DMS79 (cell line): ENCODE results near the gene RBFOX2.
"Not testable (repeated sequence)": the region's sequence is repeated elsewhere in the genome, so short reads cannot be mapped to it uniquely, and the experiment has no call there.

Experiments used
- DNase-seq: peaks from one replicate; lab custom pipeline; 2025; lab: John Stamatoyannopoulos, UW

RBFOX2 gene

DNA sequence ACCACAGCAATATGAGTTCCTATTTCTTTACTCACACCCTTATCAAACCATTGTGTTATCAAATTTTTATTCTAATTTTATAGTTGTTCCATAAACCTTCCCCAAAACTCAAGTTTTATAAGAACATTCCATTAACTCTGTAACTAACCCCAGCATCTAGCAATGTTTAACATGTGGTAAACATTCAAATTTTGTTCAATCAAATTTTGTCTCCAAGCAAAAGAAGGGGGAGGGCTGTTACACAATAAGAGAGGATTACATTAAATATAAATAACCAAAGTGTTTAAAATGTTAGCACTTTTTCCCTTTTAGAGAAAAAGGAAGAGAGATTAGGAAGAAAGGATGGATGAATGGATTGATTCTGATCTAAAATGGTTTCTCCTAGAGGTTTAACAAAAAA, 20.5 kb downstream of the RBFOX2 start:
- DNase-seq = no peak

DNA sequence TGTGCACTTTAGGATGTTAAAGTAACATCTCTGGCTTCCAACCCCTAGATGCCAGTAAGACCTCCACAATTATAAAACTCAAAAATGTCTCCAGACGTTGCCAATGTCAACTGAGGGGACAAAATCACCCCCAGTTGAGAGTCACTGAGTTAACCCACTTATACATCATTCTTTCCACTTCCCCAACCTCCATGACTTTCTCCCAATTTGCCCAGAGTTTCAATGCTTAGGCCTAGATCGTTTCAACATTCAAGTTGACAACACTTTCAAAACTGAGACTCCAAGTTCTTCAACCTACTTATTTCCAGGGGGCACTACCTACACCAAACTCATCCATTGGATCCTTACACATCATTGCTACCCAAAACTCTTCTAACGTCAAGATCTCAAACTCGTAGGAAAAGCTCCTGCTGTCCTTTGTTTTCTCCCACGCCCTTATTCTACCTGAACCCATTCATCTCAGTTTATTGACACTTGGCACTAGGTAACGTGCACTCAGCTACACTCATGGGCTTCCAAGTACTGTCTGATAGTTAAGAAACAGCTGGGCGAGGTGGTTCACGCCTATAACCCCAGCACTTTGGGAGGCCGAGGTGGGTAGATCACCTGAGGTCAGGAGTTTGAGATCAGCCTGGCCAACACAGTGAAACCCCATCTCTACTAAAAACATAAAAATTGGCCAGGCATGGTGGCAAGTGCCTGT, 24.5 kb downstream of the RBFOX2 start:
- no peak for DNase-seq

DNA sequence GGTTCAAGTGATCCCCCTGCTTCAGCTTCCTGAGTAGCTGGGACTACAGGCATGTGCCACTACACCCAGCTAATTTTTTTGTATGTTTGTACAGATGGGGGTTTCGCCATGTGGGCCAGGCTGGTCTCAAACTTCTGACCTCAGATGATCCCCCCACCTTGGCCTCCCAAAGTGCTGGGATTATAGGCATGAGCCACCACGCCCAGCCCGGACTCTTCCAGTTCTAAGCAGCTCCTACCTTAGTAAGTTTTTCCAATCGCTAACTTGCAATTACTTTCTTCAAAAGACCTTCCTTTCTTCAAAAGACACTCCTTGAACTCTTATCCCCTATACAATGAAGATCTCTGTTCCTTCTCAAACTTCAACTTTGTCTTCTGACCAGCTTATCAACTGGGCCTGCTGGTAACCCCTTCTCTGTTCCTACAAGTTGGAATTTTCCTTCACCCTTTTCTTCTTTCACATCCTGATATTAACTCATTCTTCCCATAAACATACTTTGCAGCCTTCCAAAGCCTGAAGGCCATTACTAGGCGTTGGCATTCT, 25.8 kb downstream of the RBFOX2 start:
- DNase-seq = no peak

DNA sequence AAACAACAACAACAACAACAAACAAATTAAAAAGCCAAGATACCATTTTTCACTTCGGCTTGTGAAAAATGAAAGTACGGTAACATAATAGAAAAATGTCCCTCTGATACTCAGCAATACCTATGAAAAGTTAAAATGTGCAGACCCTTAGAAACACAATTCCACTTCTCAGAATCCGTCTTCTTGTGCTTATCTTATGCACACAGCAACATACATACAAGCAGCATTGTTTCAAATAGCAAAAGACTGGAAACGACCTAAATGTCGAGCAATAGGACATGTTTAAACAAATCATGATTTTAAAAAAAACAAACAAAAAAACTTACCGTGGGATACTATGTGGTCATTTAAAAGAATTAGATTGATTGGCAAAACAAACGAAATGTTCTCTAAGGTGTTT, 26.5 kb downstream of the RBFOX2 start:
- no peak for DNase-seq

DNA sequence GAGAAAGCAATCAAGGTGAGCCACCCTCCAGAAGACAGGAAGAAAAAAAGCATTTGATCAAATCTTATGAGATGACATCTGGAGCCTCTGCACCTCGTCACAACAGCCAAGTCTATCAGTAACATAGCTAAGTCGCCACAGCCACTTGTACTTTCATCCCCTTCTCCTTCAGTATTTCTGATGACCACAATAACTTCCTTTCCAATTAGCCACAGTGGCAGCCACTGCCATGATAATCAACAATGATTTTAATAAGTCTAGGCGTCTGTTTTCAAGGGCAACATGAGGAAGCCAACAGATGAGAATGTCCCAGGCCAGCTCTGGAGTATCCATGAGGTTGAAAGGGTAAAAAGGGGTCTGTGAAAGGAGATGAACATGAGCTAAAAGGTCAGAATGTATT, 29.9 kb downstream of the RBFOX2 start:
- no peak for DNase-seq

DNA sequence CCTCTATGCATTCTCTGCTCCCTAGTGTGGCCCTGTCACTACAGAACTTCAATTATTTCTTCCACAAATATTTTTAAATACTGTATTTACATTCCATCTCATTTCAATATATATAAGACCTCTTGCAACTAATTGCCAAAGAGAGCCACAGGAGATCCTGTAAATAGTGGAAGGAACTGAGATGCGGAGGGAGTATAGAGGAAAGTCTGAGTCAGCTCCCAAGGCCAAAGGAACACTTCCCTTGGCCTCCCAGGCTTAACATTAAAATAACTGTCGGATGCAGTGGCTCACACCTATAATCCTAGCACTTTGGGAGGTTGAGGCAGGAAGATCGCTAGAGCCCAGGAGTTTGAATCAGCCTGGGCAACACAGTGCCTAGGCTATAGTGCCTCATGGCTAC, 31.2 kb downstream of the RBFOX2 start:
- DNase-seq = no peak

DNA sequence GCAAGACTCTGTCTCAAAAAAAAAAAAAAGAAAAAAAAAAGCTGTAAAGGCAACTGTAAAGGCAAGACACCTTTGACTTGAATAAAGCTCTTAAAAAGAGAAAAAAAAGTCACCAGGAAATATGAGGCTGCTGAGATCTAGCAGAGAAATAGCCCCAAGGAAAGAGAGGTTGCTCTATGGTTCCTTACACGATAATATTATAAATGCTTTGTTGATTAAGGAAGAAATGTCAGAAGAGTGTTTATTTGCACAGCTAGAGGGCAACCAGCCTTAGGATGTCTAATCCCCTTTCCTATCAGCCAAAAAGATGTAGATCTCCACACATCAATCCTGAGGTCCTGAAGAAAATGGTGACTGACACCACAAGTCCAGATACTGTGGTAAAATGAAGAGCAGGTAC, 32.0 kb downstream of the RBFOX2 start:
- no peak for DNase-seq

DNA sequence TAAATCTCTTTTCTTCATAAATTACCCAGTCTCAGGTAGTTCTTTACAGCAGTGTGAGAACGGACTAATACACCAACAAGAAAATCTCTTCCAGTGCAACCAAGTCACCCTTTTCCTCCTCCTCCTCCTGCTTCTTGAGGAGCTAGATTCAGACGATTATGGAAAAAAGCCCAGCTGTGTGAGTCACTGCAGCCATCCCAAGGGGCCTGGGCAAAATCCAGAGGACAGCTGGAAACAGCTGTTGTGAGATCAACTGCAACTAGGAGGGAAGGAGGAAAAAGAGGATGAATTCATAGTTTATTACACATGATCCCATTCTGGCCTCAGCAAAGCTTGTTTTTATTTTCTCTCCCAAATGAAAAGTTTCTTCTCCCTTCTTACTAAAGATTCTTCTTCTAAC, 32.9 kb downstream of the RBFOX2 start:
- no peak for DNase-seq

DNA sequence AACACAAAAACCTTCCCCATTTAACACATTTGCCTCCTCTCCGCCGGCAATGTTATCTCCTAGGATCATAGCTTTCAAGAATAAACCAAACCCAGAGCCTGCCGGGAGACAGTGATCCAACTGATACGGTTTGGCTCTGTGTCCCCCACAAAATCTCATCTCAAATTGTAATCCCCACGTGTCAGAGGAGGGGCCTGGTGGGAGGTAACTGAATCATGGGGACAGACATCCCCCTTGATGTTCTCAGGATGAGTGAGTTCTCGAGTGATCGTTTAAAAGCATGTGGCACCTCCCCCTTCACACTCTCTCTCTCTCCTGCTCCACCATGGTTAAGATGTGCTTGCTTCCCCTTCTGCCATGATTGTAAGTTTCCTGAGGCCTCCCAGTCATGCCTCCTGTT, 33.3 kb downstream of the RBFOX2 start:
- DNase-seq = no peak

DNA sequence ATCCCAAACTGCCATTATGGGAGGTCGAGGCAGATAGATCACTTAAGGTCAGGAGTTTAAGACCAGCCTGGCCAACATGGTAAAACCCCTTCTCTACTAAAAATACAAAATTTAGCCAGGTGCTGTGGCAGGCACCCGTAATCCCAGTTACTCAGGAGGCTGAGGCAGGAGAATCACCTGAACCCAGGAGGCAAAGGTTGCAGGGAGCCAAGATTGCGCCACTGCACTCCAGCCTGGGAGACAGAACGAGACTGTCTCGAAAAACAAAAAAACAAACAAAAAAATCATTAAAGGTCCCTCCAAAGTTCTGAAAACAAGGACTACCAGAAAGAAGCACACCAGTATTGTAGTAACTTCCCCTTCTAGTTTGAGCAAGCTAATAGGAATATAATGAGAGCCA, 34.9 kb downstream of the RBFOX2 start:
- not testable (repeated sequence) for DNase-seq

DNA sequence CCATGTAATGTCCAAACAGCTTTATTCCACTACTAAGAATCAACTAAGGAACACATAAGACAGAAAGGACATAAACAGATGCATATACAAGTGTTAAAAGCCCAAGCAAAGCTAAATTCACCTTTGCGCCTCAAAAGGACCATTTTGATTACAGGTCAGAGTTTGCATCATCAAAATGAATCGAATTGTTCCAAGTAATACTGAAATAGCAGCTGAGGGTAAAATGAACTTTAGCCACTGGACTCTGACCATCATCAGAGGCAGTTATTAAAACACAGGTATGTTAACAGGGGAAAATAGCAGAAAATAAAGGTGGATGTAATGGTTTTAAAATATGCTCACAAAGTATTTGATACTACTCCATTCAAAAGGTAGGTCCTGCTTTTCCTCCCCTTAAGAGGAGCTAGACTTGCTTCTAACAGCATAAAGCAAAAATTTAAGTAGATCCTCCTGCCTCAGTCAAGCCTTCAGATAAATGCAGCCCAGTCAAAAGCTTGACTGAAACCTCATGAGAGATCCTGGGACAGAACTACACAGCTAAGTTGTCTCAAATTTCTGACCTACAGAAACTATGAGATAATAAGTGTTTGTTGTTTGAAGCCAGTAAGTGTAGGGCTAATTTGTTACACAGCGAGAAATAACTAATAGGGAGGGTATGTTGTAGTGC, 35.4 kb downstream of the RBFOX2 start:
- DNase-seq = no peak

DNA sequence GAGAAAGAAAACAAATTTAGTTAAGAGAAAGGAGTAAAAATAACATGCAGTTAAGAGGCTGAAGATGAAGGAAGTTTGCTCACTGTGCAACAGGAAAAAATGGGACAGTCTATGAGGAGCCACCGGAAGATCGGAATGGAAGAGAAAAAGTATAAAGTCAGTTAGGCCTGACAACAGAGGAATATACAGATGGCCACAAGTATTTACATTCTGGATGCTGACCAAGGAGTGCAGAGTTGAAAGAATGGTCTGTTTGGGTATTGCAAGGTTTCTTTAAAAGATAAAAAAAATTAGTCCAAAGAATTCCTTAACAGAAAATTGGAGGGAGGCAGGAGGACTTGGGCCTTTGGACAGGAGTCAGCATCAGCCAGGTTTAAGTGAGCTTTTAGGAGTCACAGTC, 37.5 kb downstream of the RBFOX2 start:
- no peak for DNase-seq

DNA sequence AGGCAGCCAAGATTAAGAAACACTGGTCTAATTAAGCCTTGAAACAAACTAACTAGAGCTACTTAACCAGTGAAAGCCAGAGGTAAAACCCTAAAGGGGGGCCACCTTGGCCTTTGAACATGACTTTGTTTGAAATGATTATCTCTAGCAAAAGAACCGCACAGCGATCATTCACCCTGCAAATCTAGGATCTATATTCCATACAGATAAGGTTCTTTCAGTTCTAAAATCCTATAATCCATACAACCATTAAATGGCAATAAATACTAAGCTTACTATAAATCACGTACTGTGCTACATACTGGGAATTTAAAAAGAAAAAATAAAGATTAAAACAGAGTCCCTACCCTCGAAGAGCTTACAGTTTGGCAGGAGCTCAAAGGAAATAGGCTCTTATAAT, 40.6 kb downstream of the RBFOX2 start:
- DNase-seq = no peak

DNA sequence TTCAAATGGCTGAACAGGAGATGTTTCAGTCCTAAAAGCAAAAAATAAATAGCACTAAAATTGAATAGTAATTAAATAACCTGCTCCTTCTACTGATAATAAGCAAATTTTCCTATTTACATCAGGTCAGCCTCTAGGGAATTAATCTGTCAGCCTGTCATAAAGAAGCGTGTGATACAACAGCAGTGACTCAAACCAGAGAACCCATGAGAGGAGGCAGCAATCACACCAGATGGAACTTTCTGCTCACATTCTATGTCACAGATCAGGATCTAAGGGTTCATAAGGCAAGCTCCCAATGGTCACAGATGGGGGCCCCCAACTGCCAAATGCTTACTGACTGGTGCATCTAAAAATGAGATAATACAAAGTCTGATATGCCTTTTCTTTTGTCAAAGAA, 41.1 kb downstream of the RBFOX2 start:
- no peak for DNase-seq

DNA sequence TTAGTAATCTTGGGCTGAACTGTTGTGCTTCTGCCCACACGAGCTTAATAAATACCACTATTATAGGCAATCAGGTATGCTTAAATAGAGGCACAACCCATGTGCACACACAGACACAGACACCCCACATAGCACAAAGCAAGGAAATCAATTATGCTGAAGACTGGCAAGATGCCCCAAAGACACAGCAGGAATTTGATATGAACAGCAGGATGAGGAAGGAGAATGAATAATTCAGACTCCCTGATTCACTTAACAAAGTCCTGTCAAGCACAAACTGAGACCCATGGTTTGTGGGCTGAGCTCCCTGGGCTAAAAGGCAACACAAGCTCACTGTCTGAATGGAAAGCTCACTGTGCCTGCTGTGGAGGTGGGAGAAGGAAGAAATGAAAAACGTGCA, 42.5 kb downstream of the RBFOX2 start:
- no peak for DNase-seq

DNA sequence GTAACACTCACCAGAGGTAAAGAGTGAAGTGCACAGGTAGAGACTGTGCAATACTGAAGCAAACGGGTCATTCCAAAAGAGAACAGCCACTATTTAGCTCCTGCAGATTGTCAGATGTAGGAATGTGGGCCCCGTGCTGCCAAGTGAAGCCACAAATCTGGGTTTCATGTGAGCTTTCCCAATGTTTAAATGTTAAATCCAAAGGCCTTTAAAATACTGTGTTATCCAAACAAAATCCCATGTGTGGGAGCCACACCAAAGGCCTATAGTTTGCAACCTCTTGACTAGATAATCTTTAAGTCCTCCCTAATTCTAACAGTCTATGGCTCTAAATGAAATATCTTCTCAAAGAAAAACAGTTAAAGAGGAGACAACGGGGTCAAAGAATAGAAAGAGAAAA, 43.3 kb downstream of the RBFOX2 start:
- DNase-seq = no peak

DNA sequence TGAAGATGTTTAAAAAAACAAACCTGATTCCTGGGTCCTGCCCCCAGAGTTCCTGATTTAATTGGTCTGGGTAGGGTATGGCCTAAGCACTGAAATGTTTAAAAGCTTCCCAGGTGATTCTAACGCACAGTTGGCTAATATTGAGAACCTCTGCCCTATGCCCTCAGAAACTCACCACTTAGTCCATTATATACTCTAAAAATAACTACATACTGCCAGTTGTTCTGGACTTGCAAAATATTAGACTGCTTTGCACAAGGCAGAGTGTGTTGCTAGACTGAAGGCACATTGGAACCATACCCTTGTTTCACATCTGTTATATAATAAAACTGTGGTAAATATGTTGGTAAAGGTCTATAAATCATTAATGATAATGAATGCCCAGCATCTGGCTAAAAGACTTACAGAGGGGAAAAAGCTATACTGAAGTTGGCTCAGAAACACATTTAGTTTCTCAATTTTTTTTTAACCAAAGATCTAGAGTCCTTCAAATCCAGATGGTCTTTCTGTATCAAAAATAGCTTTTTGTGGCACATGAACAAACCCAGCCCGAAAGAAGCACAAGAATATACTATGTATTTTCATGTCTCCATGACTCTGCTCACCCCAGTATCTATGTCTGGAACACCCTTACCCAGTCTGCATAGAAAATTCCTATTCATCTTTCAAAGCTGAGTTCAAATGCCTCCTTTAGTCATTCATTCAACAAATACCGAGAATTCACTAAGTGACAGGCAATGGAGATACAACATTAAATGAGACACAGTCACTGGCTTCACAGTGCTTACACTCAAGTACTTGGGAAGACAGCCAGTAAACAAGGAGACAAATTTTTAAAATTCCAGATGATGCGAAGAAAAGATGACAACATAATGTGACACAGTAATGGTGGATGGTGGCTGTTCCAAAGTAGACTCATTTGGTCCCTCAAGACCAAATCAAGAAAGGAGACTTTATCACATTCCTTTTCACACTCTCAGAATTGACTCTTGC, 44.1 kb downstream of the RBFOX2 start:
- no peak for DNase-seq

DNA sequence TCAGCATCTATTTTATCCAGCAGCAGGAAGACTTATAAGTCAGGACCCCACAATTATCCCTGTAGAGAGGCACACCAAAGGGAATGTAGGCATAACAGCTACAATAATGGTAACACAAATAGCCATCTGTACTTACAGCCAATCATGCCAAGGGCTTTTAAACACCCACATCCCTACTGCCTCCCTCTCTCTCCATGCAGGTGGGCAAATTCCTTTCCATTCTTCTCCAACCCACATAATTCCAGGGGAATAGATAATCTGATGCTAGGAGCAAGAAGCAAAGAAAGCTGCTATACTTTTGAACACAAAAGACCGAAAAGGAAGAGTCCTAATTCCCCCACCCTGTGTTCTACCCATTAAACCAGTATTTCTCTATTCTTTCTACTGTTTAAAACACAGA, 46.7 kb downstream of the RBFOX2 start:
- no peak for DNase-seq

DNA sequence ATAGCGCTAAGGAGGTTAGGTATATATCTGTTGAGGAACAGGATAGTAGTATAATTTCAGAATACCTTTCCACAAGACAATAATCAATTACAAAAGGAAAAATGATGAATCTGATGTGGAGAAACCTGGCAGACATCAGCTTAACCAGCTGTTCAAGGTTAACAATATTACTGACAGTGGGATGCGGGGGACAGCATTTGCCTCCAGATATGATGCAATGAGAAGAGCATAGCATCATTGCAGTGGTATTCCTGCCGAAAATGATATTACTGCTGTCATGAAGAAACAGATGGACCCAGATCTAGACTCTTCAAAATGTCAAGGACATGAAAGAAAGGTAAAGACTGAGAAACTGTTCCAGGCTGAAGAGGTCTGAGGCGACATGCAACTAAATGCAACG, 49.7 kb downstream of the RBFOX2 start:
- DNase-seq = no peak

DNA sequence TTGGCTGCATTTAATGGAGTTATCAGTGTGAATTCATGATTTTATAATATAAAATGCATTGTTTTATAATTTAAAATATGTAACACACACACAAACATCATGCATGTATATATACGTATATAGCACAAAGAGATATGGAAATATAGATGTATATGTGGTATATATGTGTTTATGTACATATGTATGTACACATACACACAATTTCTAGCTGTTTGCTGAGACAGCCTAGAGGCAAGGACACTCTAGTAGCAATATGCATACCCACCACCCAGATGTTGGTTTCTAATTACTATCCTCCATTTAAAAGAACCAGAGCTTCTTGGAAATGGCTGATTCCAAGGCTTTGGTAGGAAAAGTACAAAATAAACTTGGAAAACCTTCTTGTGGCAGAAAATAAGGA, 50.4 kb downstream of the RBFOX2 start:
- no peak for DNase-seq

DNA sequence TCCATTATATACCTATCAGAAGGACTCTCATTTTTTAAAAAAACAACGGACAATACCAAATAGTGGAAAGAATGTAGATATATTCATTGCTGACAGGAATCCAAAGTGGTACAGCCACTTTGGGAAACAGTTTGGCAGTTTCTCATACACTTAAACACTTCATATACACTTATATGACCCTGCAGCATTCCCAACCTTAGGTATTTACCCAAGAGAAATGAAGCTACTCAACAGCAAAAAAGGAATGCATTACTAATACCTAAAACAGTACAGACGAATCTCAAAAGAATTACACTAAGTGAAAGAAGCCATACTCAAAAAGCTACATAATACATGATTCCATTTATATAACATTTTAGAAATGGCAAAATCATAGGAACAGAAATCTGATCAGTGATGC, 51.5 kb downstream of the RBFOX2 start:
- DNase-seq = no peak

DNA sequence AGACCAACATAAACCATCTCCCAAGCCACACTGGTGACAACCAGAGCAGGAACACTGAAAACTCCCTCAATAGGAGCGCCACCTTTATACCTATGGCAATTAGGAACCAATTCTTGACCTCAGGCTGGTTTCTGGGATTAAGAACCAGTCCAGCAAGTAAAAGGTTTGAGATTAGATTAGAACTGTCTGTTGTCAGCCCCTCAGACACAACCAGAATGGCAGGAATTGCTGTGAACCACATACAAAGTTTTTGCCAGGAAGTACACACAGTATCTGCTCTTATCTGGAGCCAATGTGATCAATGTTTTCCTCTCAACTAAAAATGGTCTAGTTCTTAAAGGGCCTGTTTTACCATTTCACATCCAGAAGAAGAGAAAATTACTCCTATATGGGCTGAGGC, 55.2 kb downstream of the RBFOX2 start:
- DNase-seq = no peak

DNA sequence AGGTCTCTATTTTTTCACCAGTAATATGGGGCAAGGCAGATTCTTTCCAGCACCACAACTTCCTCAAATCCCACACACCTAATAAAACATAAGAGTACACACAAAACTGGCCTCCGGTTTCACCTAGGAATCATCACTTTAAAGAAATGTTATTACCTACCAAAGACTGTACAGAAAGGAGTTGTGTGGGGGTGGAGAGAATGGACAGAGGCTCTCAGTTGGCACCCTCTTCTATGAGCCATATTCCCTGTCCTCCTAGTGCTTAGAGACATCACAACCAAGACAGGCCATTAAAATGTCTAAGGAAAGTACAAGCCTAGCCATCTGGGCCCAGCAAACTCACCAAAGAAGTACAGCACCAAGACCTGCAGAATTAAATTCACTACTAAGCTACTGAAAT, 56.1 kb downstream of the RBFOX2 start:
- no peak for DNase-seq
